22Rv1 (cell line): ENCODE data around the gene FNDC8.
"Not testable (repeated sequence)": the region's sequence is repeated elsewhere in the genome, so short reads cannot be mapped to it uniquely, and the experiment has no call there.

ENCODE experiments used
- CTCF ChIP-seq: fragments of 450-650 bp; IDR thresholded peaks from 2 replicates; pipeline ENCODE4 v1.5.1; 2017; ENCODE audit warnings: mild to moderate bottlenecking
- ZFX ChIP-seq: fragments of 450-650 bp; IDR thresholded peaks from 2 replicates; pipeline ENCODE4 v1.6.1; 2017; ENCODE audit warnings: antibody characterized with exemption, borderline replicate concordance

GRCh38 chr17:35179379-35179778, 58.0 kb downstream of the FNDC8 start:
- TF ChIP-seq CTCF, ZFX: not testable (repeated sequence)
